Stimulated activated CD4-positive, alpha-beta T cell treated with anti-CD3 and anti-CD28 coated beads, Interleukin-4, amount 100 ng/mL, for 4 hours (primary cell): ENCODE measurements around the gene SERP1.
"Not testable (repeated sequence)": the region's sequence is repeated elsewhere in the genome, so short reads cannot be mapped to it uniquely, and the experiment has no call there.

Experiments used
- DNase-seq, 2 experiments: peaks; one replicate each; pipeline ENCODE4 v3.0.0-alpha.2; 2020

The SERP1 gene

DNA sequence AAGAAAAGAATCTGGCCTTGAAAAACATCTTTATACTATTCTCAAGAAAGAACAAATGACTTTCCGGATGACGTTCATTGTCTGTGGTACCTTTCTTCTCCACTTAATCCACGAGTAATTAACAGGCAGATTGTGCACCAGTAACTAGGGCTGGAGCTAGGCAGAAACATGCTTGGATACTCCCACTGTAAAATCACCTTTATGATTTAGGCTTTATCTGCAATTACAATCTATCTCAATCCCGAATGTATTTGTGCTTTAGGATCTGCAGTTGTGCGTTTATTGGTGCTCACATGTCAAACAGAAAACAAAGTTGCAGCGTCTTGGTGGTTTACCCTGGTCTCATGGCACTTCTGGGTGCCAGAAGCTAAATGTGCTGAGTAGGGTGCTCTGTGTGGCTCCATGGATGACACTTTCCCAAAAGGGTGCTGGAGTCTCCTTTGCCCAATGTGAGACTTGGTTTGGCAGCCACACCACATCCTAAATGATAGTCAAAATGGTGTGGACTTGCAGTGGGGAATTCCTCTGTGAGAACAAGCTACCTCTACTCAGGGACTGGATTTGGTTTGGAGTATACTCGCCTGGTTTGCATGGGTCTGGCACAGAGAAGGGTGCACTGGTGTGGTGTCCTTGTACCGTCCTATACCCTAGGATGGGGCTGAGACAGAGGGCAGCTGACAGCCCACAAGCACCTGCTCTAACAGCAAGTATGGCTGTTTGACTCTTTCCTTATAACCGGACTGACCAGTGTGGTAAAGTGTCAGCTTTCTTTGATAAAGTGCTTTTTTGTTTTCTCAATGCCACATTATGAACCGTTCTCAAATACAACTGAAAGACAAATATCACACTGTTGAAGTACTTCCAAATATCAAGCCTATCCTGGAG, 7.7 kb downstream of the SERP1 start:
- no peak for DNase-seq

DNA sequence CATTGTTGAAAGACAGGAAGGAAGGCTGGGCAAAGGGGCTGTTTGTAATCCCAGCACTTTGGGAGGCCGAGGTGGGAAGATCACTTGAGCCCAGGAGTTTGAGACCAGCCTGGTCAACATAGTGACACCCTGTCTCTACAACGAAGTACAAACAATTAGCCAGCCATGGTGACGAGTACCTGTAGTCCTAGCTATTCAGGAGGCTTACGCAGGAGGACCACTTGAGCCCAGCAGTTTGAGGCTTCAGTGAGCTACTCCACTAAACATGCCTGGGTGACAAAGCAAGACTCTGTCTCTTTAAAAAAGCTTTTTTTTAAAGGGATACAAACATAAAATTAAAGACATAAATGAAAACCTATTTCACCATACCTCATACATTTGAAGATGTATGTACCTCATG, 11.1 kb downstream of the SERP1 start:
- DNase-seq = no peak

DNA sequence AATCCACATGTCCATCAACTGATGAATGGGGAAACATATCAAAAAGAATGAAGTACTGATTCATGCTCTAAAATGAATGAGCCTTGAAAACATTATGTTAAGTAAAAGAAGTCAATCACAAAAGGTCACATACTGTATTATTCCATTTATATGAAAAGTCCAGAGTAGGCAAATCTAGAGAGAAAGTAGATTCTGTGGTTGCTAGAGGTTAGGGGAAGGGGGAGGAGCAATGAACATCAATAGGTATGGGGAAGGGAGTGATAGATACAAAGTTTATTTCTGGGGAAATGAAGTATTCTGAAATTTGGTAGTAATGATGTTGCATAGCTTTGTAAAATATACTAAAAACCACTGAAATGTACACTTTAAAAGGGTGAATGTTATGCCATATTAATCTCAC, 14.5 kb downstream of the SERP1 start:
- no peak for DNase-seq

DNA sequence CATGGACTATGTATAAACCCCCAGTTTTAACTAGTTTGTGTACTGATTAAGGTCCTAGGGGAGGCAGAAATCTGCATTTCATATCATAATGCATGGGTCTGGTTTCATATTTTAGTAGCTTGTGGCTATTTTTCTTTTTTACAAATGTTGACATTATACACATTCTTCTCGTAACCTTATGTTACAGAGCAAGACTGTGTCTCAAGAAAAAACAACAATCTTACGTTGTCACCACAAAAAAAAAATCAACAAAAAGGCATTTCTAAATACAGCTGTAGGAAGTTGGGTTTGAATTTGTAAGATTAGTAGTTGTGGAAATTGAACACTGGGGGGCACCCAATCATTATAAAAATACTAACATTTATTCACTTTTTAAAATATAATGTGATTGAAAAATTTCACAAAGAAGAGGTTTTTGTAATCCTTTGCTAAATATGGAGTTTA, 17.9 kb downstream of the SERP1 start:
- DNase-seq = no peak

DNA sequence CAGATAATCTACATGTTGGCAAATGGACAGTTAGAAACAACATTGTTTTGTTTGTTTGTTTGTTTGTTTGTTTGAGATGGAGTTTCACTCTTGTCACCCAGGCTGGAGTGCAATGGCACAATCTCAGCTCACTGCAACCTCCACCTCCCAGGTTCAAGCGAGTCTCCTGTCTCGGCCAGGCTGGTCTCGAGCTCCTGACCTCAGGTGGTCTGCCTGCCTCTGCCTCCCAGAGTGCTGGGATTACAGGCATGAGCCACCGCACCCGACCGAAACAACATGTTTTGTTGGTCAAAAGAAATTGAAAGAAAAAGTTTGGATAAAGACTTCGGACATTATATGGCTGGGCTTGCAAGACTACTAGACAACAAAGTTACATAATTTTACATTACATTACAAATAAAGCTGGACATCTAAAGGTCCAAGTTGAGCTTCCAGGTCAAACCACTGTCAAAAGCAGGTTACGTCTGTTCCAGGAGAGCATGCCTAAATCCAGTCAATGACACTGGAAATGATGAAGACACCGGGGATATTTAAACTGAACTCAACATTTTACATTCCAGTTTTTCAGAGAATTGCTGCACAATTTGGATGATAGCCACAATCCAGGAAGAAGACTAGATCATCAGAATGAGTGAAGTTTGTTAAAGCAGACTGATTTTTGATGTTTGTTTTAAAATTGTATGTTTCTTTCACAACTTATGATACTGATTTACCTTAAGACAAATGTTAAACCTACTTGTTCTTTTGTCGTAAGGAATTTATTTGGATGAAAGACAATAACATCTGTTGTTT, 18.6 kb downstream of the SERP1 start:
- no peak for DNase-seq

DNA sequence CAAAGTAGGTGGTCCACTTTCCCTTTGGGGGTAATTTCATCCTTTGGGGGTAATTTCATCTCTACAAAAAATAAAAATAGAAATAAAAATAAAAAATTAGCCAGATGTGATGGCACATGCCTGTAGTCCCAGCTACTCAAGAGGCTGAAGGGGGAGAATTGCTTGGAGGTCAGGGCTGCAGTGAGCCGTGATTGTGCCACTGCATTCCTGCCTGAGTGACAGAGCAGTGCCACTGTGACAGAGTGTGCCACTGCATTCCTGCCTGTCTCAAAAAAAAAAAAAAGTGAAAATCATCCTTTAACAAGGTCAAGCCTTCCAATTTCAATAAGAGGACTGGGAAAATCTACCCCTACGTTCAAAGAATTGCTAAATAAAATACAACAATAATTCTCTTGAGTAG, 22.8 kb downstream of the SERP1 start:
- no peak for DNase-seq

DNA sequence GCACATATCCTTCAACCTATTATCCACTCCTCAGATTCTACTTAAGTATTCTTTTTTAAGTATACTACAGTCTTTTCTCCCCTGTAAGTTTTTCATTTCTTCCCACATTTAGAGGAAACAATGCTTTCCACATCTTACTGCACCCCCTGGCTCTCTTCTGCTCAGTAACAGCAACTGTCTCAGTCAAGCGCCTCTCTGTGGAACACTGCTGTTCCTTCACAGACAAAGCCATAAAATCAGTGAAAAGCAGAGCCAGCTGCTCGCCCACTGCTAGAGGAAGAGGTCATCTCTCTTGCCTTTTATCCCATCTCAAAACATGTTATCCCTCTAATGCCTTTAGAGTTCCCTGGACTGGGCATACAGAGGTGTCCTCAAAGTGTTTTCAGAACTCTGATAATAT, 24.8 kb downstream of the SERP1 start:
- DNase-seq = no peak

DNA sequence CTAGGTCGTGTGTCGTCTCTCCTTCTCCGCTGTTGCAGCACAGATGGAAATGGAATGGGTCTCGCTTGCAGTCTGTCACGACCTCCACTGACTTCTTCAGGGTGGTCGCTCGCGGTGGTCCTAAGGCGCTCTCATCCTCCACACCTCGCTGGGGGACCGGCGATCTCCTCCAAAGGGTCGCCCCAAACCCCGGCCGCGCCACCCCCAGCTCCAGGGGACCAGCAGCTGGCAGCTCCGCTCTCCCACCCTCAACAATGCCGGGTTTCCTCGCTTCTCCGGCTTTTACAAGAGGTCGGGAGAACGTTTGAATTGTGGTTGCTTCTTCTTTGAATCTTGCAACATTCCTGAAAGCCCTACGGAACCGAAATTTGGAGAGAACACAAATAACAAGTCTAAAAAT, 25.9 kb downstream of the SERP1 start:
- no peak for DNase-seq

DNA sequence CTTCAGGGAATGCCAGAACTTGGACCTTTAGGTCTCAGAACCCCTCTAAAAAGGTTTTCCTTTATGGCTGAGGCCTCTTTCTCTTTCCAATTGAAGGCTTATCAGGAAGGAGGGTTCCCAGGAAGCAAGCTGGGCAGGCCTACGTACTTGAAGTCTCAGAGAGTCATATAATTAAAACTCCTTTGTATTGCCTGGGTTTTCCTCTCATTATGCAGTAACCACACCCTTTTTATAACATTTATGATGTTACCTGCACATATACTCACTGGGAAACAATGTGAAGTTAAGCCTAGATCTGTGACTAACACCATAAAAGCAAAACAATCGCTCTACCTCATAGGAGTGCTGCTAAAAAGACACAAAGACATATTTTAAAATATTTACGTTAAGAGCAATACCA, 27.3 kb downstream of the SERP1 start:
- DNase-seq = no peak

DNA sequence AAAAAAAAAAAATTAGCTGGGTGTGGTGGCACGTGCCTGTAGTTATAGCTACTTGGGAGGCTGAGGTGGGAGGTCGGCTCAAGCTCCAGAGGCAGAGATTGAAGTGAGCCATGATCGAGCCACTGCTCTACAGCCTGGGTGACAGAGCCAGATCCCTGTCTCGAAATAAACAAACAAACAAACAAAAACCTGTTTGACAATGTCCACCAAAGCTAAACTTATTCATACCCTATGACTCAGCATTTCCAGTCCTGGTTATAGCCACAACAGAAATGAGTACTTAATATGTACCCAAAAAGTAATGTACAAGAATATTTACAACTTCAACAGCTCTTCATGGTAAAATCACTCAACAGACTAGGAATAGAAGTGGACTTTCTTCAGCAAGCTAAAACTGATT, 31.1 kb downstream of the SERP1 start:
- DNase-seq = no peak

DNA sequence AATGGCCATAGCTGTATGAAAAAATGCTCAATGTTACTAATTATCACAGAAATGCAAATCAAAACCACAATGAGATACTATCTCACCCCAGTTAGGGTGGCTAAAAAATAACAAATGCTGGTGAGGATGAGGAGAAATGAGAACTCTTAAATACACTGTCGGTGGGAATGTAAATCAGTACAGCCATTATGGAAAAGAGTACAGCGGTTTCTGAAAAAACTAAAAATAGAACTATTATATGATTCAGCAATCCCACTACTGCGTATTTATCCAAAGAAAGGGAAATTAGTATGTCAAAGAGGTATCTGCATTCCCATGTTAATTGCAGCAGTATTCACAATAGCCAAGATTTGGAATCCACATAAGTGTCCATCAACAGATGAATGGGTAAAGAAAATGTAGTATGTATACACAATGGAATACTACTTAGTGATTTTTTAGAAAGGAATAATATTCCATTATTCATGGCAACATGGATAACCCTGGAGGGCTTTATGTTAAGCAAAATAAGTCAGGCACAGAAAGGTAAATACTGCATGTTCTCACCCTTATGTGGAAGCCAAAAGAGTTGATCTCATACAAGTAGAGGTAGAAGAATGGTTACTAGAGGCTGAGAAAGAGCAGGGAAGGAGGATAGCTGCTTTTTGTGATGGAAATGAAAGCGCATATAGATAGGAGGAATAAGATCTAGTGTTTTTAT, 35.0 kb downstream of the SERP1 start:
- no peak for DNase-seq

DNA sequence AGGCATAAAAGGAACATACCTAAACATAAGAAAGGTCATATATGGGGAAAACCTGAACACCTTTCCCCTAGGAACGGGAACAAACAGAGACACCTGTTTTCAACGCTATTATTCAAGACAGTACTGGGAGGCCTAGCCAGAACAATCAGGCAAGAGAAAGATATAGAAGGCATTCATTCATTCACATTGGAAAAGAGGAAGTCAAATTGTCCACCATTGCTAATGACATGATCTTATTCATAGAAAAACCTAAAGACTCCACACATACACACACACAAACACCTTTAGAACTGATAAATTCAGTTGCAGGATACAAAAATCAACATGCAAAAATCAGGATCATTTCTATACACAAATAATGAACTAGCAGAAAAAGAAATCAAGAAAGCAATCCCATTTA, 36.5 kb downstream of the SERP1 start:
- no peak for DNase-seq

DNA sequence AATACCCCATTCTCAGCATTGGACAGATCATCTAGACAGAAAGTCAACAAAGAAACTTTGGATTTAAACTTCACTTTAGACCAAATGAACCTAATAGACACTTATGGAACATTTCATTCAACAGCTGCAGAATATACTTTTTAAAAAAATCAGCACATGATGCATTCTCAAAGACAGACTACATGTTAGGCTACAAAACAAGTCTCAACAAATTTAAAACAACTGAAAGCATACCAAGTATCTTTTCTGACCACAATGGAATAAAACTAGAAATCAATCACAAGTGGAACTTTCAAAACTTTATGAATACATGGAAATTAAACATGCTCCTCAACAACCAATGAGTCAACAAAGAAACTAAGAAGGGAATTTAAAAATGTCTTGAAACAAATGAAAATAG, 37.9 kb downstream of the SERP1 start:
- no peak for DNase-seq

DNA sequence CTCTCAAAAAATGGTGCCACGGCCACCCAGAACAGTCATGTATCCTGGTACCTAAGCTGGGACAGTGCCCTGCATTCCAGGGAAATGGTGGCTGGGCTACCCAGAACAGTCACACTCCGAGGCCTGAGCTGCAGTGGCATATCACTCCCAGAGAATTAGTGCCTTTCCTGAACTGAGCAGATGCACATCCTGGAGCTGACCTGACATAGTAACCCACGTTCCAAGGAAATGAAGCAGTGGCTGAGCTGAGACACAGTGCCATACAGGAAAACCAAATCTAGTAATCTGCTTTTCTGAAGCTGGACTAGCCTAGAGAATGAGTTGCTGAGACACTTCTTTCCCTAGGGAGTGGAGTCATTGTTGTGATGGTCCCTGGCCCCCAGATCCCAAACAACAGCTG, 41.8 kb downstream of the SERP1 start:
- no peak for DNase-seq

DNA sequence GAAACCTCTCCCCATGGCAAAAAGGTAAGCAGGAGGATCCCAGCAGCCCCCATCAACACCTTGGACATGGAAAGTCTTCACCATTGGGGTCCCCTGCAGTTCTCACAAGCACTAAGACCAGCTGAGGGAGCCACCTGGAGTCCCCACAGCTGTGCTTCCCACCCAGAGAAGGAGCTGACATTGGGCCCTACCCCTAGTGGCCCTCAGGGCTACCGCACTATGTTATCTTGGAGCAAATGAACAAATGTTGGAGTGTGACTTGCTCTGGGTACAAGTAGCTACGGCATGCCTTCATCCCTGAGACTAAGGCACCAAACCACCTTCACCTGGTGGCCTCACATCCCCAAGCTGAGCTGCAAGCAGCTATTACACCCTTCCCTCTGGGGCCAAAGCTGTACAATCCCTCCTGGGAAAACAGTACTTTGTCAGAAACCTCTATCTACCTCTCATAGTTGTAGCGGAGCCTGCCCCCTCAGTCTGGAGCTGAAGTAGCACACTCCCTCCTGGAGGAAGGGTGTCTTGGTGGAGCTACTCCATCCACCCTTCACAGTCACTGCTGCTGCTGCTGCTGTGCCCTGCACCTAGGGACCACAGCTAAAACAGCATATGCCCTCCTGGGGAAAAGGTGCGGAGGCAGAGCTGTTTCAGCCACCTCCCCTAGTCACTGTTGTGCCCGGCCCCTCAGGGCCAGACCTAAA, 42.7 kb downstream of the SERP1 start:
- DNase-seq = no peak

DNA sequence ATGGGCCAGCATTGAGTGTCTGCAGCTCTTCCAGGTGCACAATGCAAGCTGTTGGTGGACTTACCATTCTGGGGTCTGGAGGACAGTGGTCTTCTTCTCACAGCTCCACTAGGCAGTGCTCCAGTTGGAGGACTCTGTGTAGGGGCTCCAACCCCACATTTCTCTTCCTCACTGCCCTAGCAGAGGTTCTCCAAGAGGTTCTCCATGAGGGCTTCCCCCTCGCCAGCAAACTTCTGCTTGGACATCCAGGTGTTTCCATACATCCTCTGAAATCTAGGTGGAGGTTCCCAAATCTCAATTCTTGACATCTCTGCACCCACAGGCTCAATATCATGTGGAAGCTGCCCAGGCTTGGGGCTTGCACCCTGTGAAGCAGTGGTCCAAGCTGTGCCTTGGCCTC, 45.3 kb downstream of the SERP1 start:
- not testable (repeated sequence) for DNase-seq

DNA sequence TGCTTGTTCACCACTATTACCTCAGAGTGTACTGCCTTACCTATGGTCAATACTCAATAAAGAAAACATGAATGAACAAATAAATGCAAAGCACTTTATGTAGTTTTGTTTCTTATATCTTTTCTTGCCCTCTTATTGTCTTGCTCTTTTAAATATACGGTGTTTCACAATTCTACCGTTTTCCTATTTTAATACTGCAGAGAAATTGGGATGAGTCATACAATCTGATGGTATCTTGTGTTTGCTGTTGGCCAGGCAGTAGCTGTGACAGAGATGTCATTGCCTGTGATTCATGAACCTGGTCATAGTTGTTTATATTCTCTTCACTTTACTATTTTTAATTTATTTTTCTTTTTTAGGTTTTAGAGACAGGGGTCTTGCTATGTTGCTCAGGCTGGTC, 48.3 kb downstream of the SERP1 start:
- no peak for DNase-seq

DNA sequence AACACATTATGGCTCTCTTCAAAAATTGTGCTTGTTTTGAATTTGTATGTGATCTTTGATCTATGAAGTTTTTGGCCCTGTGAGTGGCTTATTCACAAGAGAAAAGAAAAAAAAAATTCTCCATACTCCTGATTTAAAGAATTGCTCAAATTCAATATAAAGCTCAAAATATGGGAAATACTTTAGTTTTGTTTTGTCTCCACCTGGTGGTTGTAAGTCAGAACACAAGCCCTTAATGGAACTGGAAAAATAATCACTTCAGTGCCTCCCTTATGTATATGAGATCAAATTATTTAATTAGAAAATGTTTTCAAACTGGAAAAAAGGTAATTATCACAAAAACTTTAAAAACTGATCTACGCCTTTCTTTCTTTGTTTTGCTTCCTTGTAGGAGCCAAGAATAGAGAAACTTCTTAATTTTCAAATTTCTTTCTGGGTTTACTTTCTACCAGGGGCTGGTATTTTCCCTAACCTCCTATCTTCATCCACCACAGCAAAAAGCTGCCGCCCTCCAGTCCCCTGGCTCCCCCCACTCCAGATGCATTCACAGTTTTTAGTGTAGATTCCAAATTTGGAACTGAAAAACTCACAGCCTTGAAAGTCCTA, 50.6 kb downstream of the SERP1 start:
- DNase-seq = no peak

DNA sequence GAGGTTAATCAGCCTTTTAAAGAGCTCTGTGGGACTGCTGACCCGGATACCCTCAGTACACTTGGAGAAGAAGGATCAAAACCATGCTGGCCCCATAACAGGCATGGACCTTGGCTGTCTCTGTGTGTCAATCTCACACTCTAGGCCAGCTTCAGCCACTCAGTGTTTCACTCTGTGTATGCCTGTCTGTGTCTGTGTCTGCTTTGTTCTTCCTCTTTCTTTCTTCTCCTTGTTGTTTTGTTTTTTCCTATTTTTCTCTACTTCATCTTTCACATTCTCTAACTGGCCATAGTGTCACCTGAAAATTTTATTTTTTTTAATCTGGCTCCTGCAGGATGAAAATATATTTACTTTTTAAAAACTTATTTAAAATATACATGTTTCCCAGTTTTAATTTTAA, 51.1 kb downstream of the SERP1 start:
- no peak for DNase-seq

DNA sequence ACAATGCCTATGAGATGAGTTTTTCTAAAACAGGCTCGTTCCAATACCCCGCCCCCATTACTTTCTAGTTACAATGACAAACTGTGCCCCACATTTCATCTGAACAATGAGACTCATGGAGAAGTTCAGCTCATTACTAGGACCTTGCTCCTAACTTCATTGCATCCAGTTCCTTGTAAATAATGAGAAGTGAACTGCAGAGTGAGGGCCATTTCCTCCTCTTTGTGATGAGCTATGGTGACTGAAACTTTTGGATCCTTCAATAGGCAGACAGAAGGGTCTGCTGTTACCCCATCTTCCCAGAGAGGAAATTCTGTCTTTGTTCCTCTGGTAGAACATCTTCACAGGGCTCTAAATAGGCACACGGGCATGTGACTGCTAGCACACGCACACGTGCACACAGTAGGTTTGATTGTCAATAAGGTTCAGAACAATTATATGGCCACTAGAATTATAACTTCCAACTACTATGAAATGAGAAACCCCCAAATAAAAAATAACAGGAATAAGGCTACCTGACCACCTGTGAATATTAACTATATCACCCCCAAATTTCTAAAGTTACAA, 51.8 kb downstream of the SERP1 start:
- no peak for DNase-seq
